GM23248 (cell line): ENCODE measurements around the gene KIF13A.

ENCODE experiments used
- EZH2 ChIP-seq: fragments of 200-600 bp; sonication (generic); IDR thresholded peaks from 2 replicates; pipeline ENCODE4 v1.6.1; 2018; ENCODE audit warnings: antibody characterized with exemption, mild to moderate bottlenecking; ENCODE audit not compliant: insufficient read depth, poor library complexity, severe bottlenecking
- EZH2phosphoT487 ChIP-seq: fragments of 200-600 bp; sonication (generic); IDR thresholded peaks from 2 replicates; pipeline ENCODE4 v1.6.1; 2018; ENCODE audit warnings: antibody characterized with exemption, moderate library complexity, mild to moderate bottlenecking, low read depth; ENCODE audit not compliant: insufficient read depth

DNA sequence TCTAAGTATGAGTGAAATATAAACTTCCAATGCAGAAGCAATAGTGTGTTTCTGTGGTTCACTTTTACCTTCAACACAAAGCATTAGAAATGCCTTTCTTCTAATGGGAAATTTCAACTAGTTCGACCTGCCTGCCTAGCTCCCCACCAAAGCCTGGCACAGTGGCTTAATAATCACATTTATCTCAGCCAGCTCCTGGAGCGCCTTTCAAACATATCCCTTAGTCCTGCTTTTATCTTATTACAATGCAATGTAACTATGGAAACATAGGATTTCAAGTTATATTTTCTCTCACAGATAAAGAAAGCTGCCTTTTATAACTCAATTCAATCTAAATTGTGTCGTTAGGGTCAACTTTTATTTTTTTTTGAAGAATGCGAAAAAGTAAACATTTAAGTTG, 53.7 kb downstream of the KIF13A start:
- TF ChIP-seq EZH2, result no peak
- no peak for TF ChIP-seq EZH2phosphoT487
